MM.1S (cell line): Measurements from ENCODE around the gene RAB20.

Experiments
- DNase-seq: peaks from one replicate; pipeline ENCODE4 v3.0.0-alpha.2; 2015
- H2AFZ ChIP-seq: fragments of 300-600 bp; sonication (generic); 2 replicates; pipeline ENCODE4 v1.6.0; 2016; ENCODE audit warnings: antibody characterized with exemption, low read length
- H3F3A ChIP-seq: fragments of 300-600 bp; sonication (generic); 2 replicates; pipeline ENCODE4 v1.6.1; 2016; ENCODE audit warnings: mild to moderate bottlenecking, antibody characterized with exemption, low read length, moderate library complexity, mixed read lengths; ENCODE audit not compliant: insufficient read depth
- H3K27ac ChIP-seq: fragments of 300-600 bp; sonication (generic); 2 replicates; pipeline ENCODE4 v1.5.1; 2016; ENCODE audit warnings: mild to moderate bottlenecking, low read length
- H3K27me3 ChIP-seq: fragments of 300-600 bp; sonication (generic); replicated peaks from 2 replicates; pipeline ENCODE4 v1.6.0; 2016; ENCODE audit warnings: low read length; ENCODE audit not compliant: insufficient read depth
- H3K36me3 ChIP-seq: fragments of 300-600 bp; sonication (generic); replicated peaks from 2 replicates; pipeline ENCODE4 v1.6.1; 2016; ENCODE audit warnings: mild to moderate bottlenecking, low read length, mixed read lengths; ENCODE audit not compliant: insufficient read depth
- H3K4me1 ChIP-seq: fragments of 300-600 bp; sonication (generic); 2 replicates; pipeline ENCODE4 v1.6.1; 2016; ENCODE audit warnings: low read length, mixed read lengths
- H3K4me2 ChIP-seq: fragments of 300-600 bp; sonication (generic); 2 replicates; pipeline ENCODE4 v1.6.0; 2016; ENCODE audit warnings: low read depth, low read length
- H3K4me3 ChIP-seq: fragments of 300-600 bp; sonication (generic); 2 replicates; pipeline ENCODE4 v1.5.1; 2016; ENCODE audit warnings: low read length, mixed read lengths
- H3K79me2 ChIP-seq: fragments of 300-600 bp; sonication (generic); 2 replicates; pipeline ENCODE4 v1.6.1; 2016; ENCODE audit warnings: mixed run types, low read length, mixed read lengths
- H3K9ac ChIP-seq: fragments of 300-600 bp; sonication (generic); 2 replicates; pipeline ENCODE4 v1.6.1; 2016; ENCODE audit warnings: low read length, mixed read lengths
- H3K9me2 ChIP-seq: fragments of 300-600 bp; sonication (generic); replicated peaks from 2 replicates; pipeline ENCODE4 v1.6.1; 2016; ENCODE audit warnings: mild to moderate bottlenecking, low read length, mixed read lengths; ENCODE audit not compliant: insufficient read depth
- H3K9me3 ChIP-seq: fragments of 300-600 bp; sonication (generic); replicated peaks from 2 replicates; pipeline ENCODE4 v1.6.1; 2016; ENCODE audit warnings: mild to moderate bottlenecking, low read length, mixed read lengths; ENCODE audit not compliant: insufficient read depth
- H4K20me1 ChIP-seq: fragments of 300-600 bp; sonication (generic); 2 replicates; pipeline ENCODE4 v1.6.1; 2016; ENCODE audit warnings: mild to moderate bottlenecking, low read length, moderate library complexity, mixed read lengths; ENCODE audit not compliant: insufficient read depth
- EZH2 ChIP-seq: fragments of 300-600 bp; sonication (generic); optimal IDR thresholded peaks from 2 replicates; pipeline ENCODE3; 2017; ENCODE audit warnings: low read depth, mild to moderate bottlenecking, antibody characterized with exemption, low read length, mixed read lengths
- EZH2phosphoT487 ChIP-seq: fragments of 300-600 bp; sonication (generic); IDR thresholded peaks from 2 replicates; pipeline ENCODE4 v1.6.1; 2018; ENCODE audit warnings: antibody characterized with exemption, low read length
- TF ChIP-seq, protein P1 (sequence below): fragments of 300-600 bp; sonication (generic); IDR thresholded peaks from 2 replicates; pipeline ENCODE4 v1.5.1; 2016; ENCODE audit warnings: antibody characterized with exemption, low read length, mixed read lengths

RAB20 gene

DNA sequence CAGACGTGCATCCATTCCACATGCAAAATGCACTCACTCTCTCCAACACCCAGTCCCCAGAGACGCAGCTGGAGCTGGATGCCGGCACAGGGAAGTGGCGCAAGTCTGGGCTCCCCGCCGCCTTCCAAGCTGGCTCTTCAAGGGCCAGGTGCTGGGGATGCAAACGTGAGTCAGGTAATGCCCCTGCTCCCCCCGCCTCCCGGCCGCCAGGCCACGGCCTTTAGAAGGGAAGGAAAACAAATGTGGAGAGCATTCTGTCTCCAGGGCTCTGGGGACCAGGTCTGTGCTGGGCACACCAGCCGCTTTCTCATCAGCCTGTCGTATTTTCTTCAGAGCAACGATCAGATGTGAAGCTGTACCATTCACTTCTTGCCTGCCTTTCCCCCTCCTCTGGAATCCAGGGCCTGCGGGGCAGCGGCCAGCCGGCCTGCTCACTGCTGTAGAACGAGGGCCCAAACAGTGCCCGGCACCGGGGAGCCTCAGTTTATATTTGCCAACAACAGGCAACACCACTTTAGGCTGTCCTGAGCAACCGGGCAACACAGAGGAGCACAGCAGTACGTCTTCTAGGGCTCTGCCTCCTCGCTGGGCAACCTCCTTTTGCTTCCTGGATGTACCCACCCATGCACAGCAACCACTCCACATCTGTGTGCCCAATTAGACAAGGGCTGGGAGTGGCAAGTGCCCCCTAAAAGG lies 3.8 kb downstream of the RAB20 start:
- Histone ChIP-seq H3K9ac (no peak overlapping the region), H3K36me3 (no peaks in the 10 kb centered on the region), H3K79me2 (no peaks in the 10 kb centered on the region), H3K9me2 (no peaks in the 10 kb centered on the region), H3K27me3 (peaks cover 12% of the 10 kb centered on the region), H3F3A (peaks cover 19% of the 10 kb centered on the region), H3K4me3 (no peak overlapping the region), H2AFZ (no peak overlapping the region), H4K20me1 (no peaks in the 10 kb centered on the region), H3K4me2 (no peak overlapping the region), H3K9me3 (no peaks in the 10 kb centered on the region), H3K4me1 (peaks cover 12% of the 10 kb centered on the region), H3K27ac (no peak overlapping the region)
- TF ChIP-seq EZH2, result no peak
- no peak for TF ChIP-seq EZH2phosphoT487
- TF ChIP-seq, protein P1, sequence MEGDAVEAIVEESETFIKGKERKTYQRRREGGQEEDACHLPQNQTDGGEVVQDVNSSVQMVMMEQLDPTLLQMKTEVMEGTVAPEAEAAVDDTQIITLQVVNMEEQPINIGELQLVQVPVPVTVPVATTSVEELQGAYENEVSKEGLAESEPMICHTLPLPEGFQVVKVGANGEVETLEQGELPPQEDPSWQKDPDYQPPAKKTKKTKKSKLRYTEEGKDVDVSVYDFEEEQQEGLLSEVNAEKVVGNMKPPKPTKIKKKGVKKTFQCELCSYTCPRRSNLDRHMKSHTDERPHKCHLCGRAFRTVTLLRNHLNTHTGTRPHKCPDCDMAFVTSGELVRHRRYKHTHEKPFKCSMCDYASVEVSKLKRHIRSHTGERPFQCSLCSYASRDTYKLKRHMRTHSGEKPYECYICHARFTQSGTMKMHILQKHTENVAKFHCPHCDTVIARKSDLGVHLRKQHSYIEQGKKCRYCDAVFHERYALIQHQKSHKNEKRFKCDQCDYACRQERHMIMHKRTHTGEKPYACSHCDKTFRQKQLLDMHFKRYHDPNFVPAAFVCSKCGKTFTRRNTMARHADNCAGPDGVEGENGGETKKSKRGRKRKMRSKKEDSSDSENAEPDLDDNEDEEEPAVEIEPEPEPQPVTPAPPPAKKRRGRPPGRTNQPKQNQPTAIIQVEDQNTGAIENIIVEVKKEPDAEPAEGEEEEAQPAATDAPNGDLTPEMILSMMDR, result no peak
- no peak for DNase-seq

- Histone ChIP-seq H3K79me2 (no peaks in the 10 kb centered on the region), H3K9ac (no peak overlapping the region), H2AFZ (no peak overlapping the region), H3K9me3 (no peaks in the 10 kb centered on the region), H3K9me2 (no peaks in the 10 kb centered on the region), H3F3A (peaks cover 18% of the 10 kb centered on the region), H3K4me3 (no peak overlapping the region), H3K36me3 (no peaks in the 10 kb centered on the region), H3K27me3 (0 out of 2 replicates have a peak, but pooled peaks cover 7% of the 10 kb centered on the region), H4K20me1 (no peaks in the 10 kb centered on the region), H3K4me2 (no peak overlapping the region), H3K27ac (no peak overlapping the region), H3K4me1 (peaks cover 12% of the 10 kb centered on the region)
- TF ChIP-seq, protein P1, result no peak
- TF ChIP-seq EZH2phosphoT487 (no peak), EZH2 (no peak)
- no peak for DNase-seq
These were observed 4.4 kb downstream of the RAB20 start for GRCh38 chr13:110557082-110557481.

GRCh38 chr13:110556224-110556606 lies 5.3 kb downstream of the RAB20 start:
- peak overlapping the region; percentile 32; the same call in 1 of the 2 replicates for H2AFZ ChIP-seq
- no peak for DNase-seq
- TF ChIP-seq EZH2phosphoT487, result no peak
- TF ChIP-seq, protein P1, result no peak
- TF ChIP-seq EZH2, result no peak
- 0 out of 2 replicates have a peak, but pooled peaks cover 6% of the 10 kb centered on the region for H3K27me3 ChIP-seq
- H3K4me3 ChIP-seq, result no peak overlapping the region
- H3K4me2 ChIP-seq, result no peak overlapping the region
- H3K9me3 ChIP-seq, result no peaks in the 10 kb centered on the region
- no peaks in the 10 kb centered on the region for H4K20me1 ChIP-seq
- no peaks in the 10 kb centered on the region for H3K79me2 ChIP-seq
- peaks cover 12% of the 10 kb centered on the region for H3K4me1 ChIP-seq
- H3K9ac ChIP-seq, result no peak overlapping the region
- H3K36me3 ChIP-seq, result no peaks in the 10 kb centered on the region
- H3K27ac ChIP-seq, result no peak overlapping the region; the same call in 1 of the 2 replicates
- H3F3A ChIP-seq, result peaks cover 12% of the 10 kb centered on the region
- no peaks in the 10 kb centered on the region for H3K9me2 ChIP-seq
